Fibroblast of skin of scalp (primary cell): ENCODE results near the gene RSAD1.

Experiments used
- DNase-seq: peaks from one replicate; pipeline ENCODE4 v3.0.0-alpha.2; 2013

Gene RSAD1

GRCh38 chr17:50495217-50495823 is 16.7 kb downstream of the RSAD1 start:
- no peak for DNase-seq

GRCh38 chr17:50495918-50496317 is 17.3 kb downstream of the RSAD1 start:
- peak; percentile 72 for DNase-seq

- DNase-seq: no peak
Observed at GRCh38 chr17:50498021-50498874, 19.6 kb downstream of the RSAD1 start.

GRCh38 chr17:50499270-50499669 is 20.6 kb downstream of the RSAD1 start:
- no peak for DNase-seq

GRCh38 chr17:50499721-50500120 is 21.1 kb downstream of the RSAD1 start:
- peak; percentile 77 for DNase-seq

- peak; percentile 34 for DNase-seq
Observed at GRCh38 chr17:50501054-50501453, 22.4 kb downstream of the RSAD1 start.

- no peak for DNase-seq
Observed at GRCh38 chr17:50502301-50502990, 23.8 kb downstream of the RSAD1 start.

- no peak for DNase-seq
Observed at GRCh38 chr17:50505591-50506130, 27.0 kb downstream of the RSAD1 start.

- no peak for DNase-seq
Observed at GRCh38 chr17:50506298-50506697, 27.6 kb downstream of the RSAD1 start.

- peak; percentile 84 for DNase-seq
Observed at GRCh38 chr17:50507871-50508572, 29.4 kb downstream of the RSAD1 start, which contains the start of gene MYCBPAP. Gene MYCBPAP, plus strand, starts transcription at chr17:50508439. Its CDS starts 236 bp downstream, at chr17:50508675.

- no peak for DNase-seq
Observed at GRCh38 chr17:50508573-50509460, 30.2 kb downstream of the RSAD1 start.

- no peak for DNase-seq
Observed at GRCh38 chr17:50511058-50511457, 32.4 kb downstream of the RSAD1 start.

- no peak for DNase-seq
Observed at GRCh38 chr17:50513495-50513894, 34.8 kb downstream of the RSAD1 start.

GRCh38 chr17:50514388-50514787 is 35.7 kb downstream of the RSAD1 start:
- DNase-seq: no peak

- DNase-seq: peak; percentile 87
Observed at GRCh38 chr17:50514936-50515702, 36.5 kb downstream of the RSAD1 start.

- DNase-seq: no peak
Observed at GRCh38 chr17:50517011-50517410, 38.4 kb downstream of the RSAD1 start.

- DNase-seq: no peak
Observed at GRCh38 chr17:50517504-50518383, 39.1 kb downstream of the RSAD1 start.

- no peak for DNase-seq
Observed at GRCh38 chr17:50518384-50519023, 39.8 kb downstream of the RSAD1 start.
